A673 (cell line): ENCODE data around the gene MMRN1. TPM values are rescaled to one million over a fixed set of nuclear protein-coding genes. Genes with fewer than 3 reads are reported as not detected.

Experiments used
- BruUV-seq: library from RNA; stranded (reverse); fragments of 400-500 nt; replicated peaks from 2 replicates; lab custom pipeline; 2021; lab: Mats Ljungman, UMichigan
- CTCF ChIA-PET: fragments of 300-600 bp; sonication (Branson Sonifier 250); formaldehyde crosslinking; loops from one replicate; lab custom pipeline; 2022; ENCODE audit warnings: antibody characterized with exemption; lab: Charles Lee
- POLR2A ChIA-PET: fragments of 300-600 bp; sonication (Branson Sonifier 250); formaldehyde crosslinking; loops from one replicate; lab custom pipeline; 2022; ENCODE audit warnings: antibody characterized with exemption; ENCODE audit not compliant: low non-redundant PET; lab: Charles Lee
- DNase-seq: peaks from one replicate; pipeline ENCODE4 v3.0.0-alpha.2; 2015; ENCODE audit warnings: low spot score
- H3K27ac ChIP-seq: fragments of 200-600 bp; sonication (generic); 2 replicates; pipeline ENCODE4 v1.5.1; 2016; ENCODE audit warnings: mixed run types, low read depth, mild to moderate bottlenecking, mixed read lengths, antibody characterized with exemption, low read length; ENCODE audit not compliant: poor library complexity, severe bottlenecking
- H3K27me3 ChIP-seq: fragments of 200-600 bp; sonication (generic); replicated peaks from 2 replicates; pipeline ENCODE4 v1.6.1; 2017; ENCODE audit warnings: mixed run types, low read depth, mild to moderate bottlenecking, mixed read lengths, antibody characterized with exemption, low read length; ENCODE audit not compliant: insufficient read depth, poor library complexity
- H3K36me3 ChIP-seq: fragments of 200-600 bp; sonication (generic); 2 replicates; pipeline ENCODE4 v1.6.1; 2016; ENCODE audit warnings: mixed run types, mild to moderate bottlenecking, mixed read lengths, antibody characterized with exemption, low read length; ENCODE audit not compliant: insufficient read depth, poor library complexity, severe bottlenecking
- H3K4me1 ChIP-seq: fragments of 200-600 bp; sonication (generic); 2 replicates; pipeline ENCODE4 v1.6.1; 2017; ENCODE audit warnings: mixed run types, mild to moderate bottlenecking, mixed read lengths, antibody characterized with exemption, low read length; ENCODE audit not compliant: insufficient read depth, poor library complexity, severe bottlenecking
- H3K4me3 ChIP-seq: fragments of 200-600 bp; sonication (generic); 2 replicates; pipeline ENCODE4 v1.5.1; 2016; ENCODE audit warnings: low read depth, mixed run types, mild to moderate bottlenecking, mixed read lengths, low read length; ENCODE audit not compliant: poor library complexity, severe bottlenecking
- H3K9me3 ChIP-seq: fragments of 200-600 bp; sonication (generic); 2 replicates; pipeline ENCODE4 v1.6.1; 2016; ENCODE audit warnings: mixed run types, low read depth, mild to moderate bottlenecking, mixed read lengths, antibody characterized with exemption, low read length; ENCODE audit not compliant: poor library complexity, severe bottlenecking
- CTCF ChIP-seq: fragments of 300-800, 200-600 bp; sonication (generic); conservative IDR thresholded peaks from 2 replicates; pipeline ENCODE4 v1.5.1; 2017; ENCODE audit warnings: low read depth, mild to moderate bottlenecking, antibody characterized with exemption, low read length, moderate library complexity, mixed read lengths
- EZH2 ChIP-seq: fragments of 200-600 bp; sonication (generic); IDR thresholded peaks from 2 replicates; pipeline ENCODE4 v1.6.1; 2017; ENCODE audit warnings: borderline replicate concordance, low read depth, mild to moderate bottlenecking, mixed read lengths, antibody characterized with exemption, low read length; ENCODE audit not compliant: poor library complexity, severe bottlenecking
- intact Hi-C: fragments of 100-400 bp; cut with micrococcal nuclease; formaldehyde crosslinking; loops from one replicate; pipeline ENCODE4 v1.10.0; 2022; ENCODE audit not compliant: unreplicated experiment
- total RNA-seq: library from RNA; stranded (reverse); gene quantifications from 2 replicates; pipeline ENCODE4 v1.2.3, GENCODE V29; 2021

MMRN1 gene
- total RNA-seq, 1 experiment from 2014 or later = 0.11 TPM

GRCh38 chr4:89913623-89914022 lies 19.0 kb downstream of the MMRN1 start:
- H3K4me3 ChIP-seq = no peak overlapping the region
- H3K27ac ChIP-seq = no peak overlapping the region
- no TSS peak for BruUV-seq
- no peaks in the 10 kb centered on the region for H3K9me3 ChIP-seq
- H3K4me1 ChIP-seq = no peaks in the 10 kb centered on the region
- ChIA-PET POLR2A (no interaction called here), CTCF (no interaction called here)
- no peak for TF ChIP-seq EZH2
- no peak for TF ChIP-seq CTCF
- no peaks in the 10 kb centered on the region for H3K27me3 ChIP-seq
- intact Hi-C loops = no loop called here
- no peak for DNase-seq
- no peaks in the 10 kb centered on the region for H3K36me3 ChIP-seq

GRCh38 chr4:89914609-89915550 lies 20.2 kb downstream of the MMRN1 start:
- BruUV-seq = no TSS peak
- H3K27me3 ChIP-seq = no peaks in the 10 kb centered on the region
- intact Hi-C loops = no loop called here
- no peaks in the 10 kb centered on the region for H3K36me3 ChIP-seq
- DNase-seq = peak; percentile 1
- ChIA-PET CTCF (no interaction called here), POLR2A (no interaction called here)
- no peaks in the 10 kb centered on the region for H3K4me1 ChIP-seq
- no peak overlapping the region for H3K4me3 ChIP-seq
- no peaks in the 10 kb centered on the region for H3K9me3 ChIP-seq
- no peak overlapping the region for H3K27ac ChIP-seq
- TF ChIP-seq EZH2 (no peak), CTCF (peak; percentile 18; the same call in 1 of the 2 replicates)

- DNase-seq = no peak
- CTCF ChIA-PET = no interaction called here
- H3K4me3 ChIP-seq = no peak overlapping the region
- no peak for TF ChIP-seq CTCF
- no peak for TF ChIP-seq EZH2
- no TSS peak for BruUV-seq
- H3K27me3 ChIP-seq = no peaks in the 10 kb centered on the region
- no peak overlapping the region for H3K27ac ChIP-seq
- H3K36me3 ChIP-seq = no peaks in the 10 kb centered on the region
- POLR2A ChIA-PET = no interaction called here
- intact Hi-C loops = no loop called here
- H3K9me3 ChIP-seq = no peaks in the 10 kb centered on the region
- no peaks in the 10 kb centered on the region for H3K4me1 ChIP-seq
Observed at GRCh38 chr4:89915937-89916336, 21.3 kb downstream of the MMRN1 start.
